ENCODE measurements around the gene RYK.

DNA sequence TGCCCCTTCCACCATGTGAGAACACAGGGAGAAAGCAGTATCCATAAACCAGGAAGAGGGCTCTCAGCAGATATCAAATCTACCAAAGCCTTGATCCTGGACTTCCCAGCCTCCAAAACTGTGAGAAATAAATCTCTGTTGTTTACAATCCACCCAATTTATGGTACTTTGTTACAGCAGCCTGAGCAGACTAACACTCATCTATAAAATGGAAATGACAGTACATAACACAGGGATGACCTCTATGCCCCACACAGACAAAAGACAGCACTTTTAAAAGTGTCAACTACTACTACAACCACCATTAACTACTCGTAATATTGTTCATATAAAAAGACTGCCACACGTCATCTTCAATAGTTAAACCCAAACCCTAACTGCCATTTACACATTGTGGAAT, 5.7 kb downstream of the RYK start:
- TF ChIP-seq POLR2AphosphoS5 (IDR thresholded peaks at IDR 0.05; ENCODE audit: low read depth, low read length): no peak
- TF ChIP-seq TAF1 (IDR thresholded peaks at IDR 0.05; ENCODE audit: low read depth, low read length): no peak
- no peak for TF ChIP-seq POU2F2 (IDR thresholded peaks at IDR 0.05; ENCODE audit: low read depth, low read length)
